ENCODE results near the gene MAP1LC3B.
"Not testable (repeated sequence)": the region's sequence is repeated elsewhere in the genome, so short reads cannot be mapped to it uniquely, and the experiment has no call there.

Gene MAP1LC3B

GRCh38 chr16:87360862-87361610 lies 31.1 kb upstream of the MAP1LC3B start:
- DNase-seq (ENCODE audit: low spot score), result no peak

GRCh38 chr16:87361916-87362619 lies 30.1 kb upstream of the MAP1LC3B start:
- no peak for DNase-seq (ENCODE audit: low spot score)

GRCh38 chr16:87362828-87363559 lies 29.1 kb upstream of the MAP1LC3B start:
- DNase-seq (ENCODE audit: low spot score), result not testable (repeated sequence)

- peak; percentile 75 for DNase-seq (ENCODE audit: low spot score)
Measured at GRCh38 chr16:87363771-87364455, 28.2 kb upstream of the MAP1LC3B start.

- DNase-seq (ENCODE audit: low spot score), result peak; percentile 18
Measured at GRCh38 chr16:87365021-87365713, 27.0 kb upstream of the MAP1LC3B start.

- no peak for DNase-seq (ENCODE audit: low spot score)
Measured at GRCh38 chr16:87366288-87366687, 25.8 kb upstream of the MAP1LC3B start.

- no peak for DNase-seq (ENCODE audit: low spot score)
Measured at GRCh38 chr16:87366930-87367329, 25.2 kb upstream of the MAP1LC3B start.

- peak; percentile 10 for DNase-seq (ENCODE audit: low spot score)
Measured at GRCh38 chr16:87367529-87367928, 24.6 kb upstream of the MAP1LC3B start.

GRCh38 chr16:87368029-87368770 lies 23.9 kb upstream of the MAP1LC3B start:
- no peak for DNase-seq (ENCODE audit: low spot score)

GRCh38 chr16:87369117-87369765 lies 22.9 kb upstream of the MAP1LC3B start:
- no peak for DNase-seq (ENCODE audit: low spot score)

- DNase-seq (ENCODE audit: low spot score), result peak; percentile 46
Measured at GRCh38 chr16:87369796-87370719, 22.1 kb upstream of the MAP1LC3B start.

- DNase-seq (ENCODE audit: low spot score), result no peak
Measured at GRCh38 chr16:87371261-87371866, 20.8 kb upstream of the MAP1LC3B start.

- DNase-seq (ENCODE audit: low spot score), result no peak
Measured at GRCh38 chr16:87372305-87372704, 19.8 kb upstream of the MAP1LC3B start.

- no peak for DNase-seq (ENCODE audit: low spot score)
Measured at GRCh38 chr16:87374313-87374712, 17.8 kb upstream of the MAP1LC3B start.

- no peak for DNase-seq (ENCODE audit: low spot score)
Measured at GRCh38 chr16:87375426-87376135, 16.6 kb upstream of the MAP1LC3B start.

- no peak for DNase-seq (ENCODE audit: low spot score)
Measured at GRCh38 chr16:87376660-87377059, 15.5 kb upstream of the MAP1LC3B start.

- DNase-seq (ENCODE audit: low spot score), result not testable (repeated sequence)
Measured at GRCh38 chr16:87379312-87379752, 12.8 kb upstream of the MAP1LC3B start.

- no peak for DNase-seq (ENCODE audit: low spot score)
Measured at GRCh38 chr16:87380403-87380802, 11.7 kb upstream of the MAP1LC3B start.

All from D341Med (cell line).